HCT116 (cell line): ENCODE results near the gene M1AP. TPM values are rescaled to one million over a fixed set of nuclear protein-coding genes. Genes with fewer than 3 reads are reported as not detected.

Experiments
- ATAC-seq: fragments of 200-7000 bp; cut with Tn5 transposase; 2 replicates; pipeline ENCODE4 v1.9.1; 2020; ENCODE audit warnings: mild to moderate bottlenecking, moderate library complexity
- BruUV-seq: library from RNA; stranded (reverse); fragments of 400-500 nt; replicated peaks from 2 replicates; lab custom pipeline; 2021; lab: Mats Ljungman, UMichigan
- CTCF ChIA-PET: fragments of 300-600 bp; sonication (Branson Sonifier 250); formaldehyde crosslinking; loops from one replicate; lab custom pipeline; 2021; ENCODE audit warnings: antibody characterized with exemption; lab: Charles Lee
- POLR2A ChIA-PET: fragments of 300-600, 350-600 bp; sonication (Branson Sonifier 250); formaldehyde crosslinking; loops from one replicate; lab custom pipeline; 2021; ENCODE audit warnings: antibody characterized with exemption; lab: Charles Lee
- RAD21 ChIA-PET, 2 experiments: fragments of 300-600 bp; sonication (Branson Sonifier 250); formaldehyde crosslinking; loops; one replicate each; lab custom pipeline; 2023; ENCODE audit warnings: low total read pairs in 2 of 2; ENCODE audit not compliant: uncharacterized antibody in 2 of 2, unreplicated experiment in 2 of 2, low non-redundant PET in 1 of 2; lab: Charles Lee
- DNase-seq: peaks from one replicate; pipeline ENCODE4 v3.0.0-alpha.2; 2010; ENCODE audit warnings: low read depth, low spot score
- H2AFZ ChIP-seq: fragments of 200-600 bp; shearing (Covaris generic), sonication (generic); 2 replicates; pipeline ENCODE4 v1.6.1; 2017; ENCODE audit warnings: low read depth, mixed run types, mixed read lengths, antibody characterized with exemption, low read length; ENCODE audit not compliant: poor library complexity, severe bottlenecking
- H3K27ac ChIP-seq: 2 replicates; pipeline ENCODE4 v1.5.1; 2012; ENCODE audit warnings: low read depth, low read length
- H3K27me3 ChIP-seq: fragments of 200-600 bp; sonication (generic); 2 replicates; pipeline ENCODE4 v1.6.1; 2016; ENCODE audit warnings: mixed run types, low read length, mixed read lengths; ENCODE audit not compliant: insufficient read depth
- H3K36me3 ChIP-seq, 2 experiments: fragments of 200-500 bp in 1 of 2; fragments of 200-600 bp in 1 of 2; sonication (Bioruptor generic) in 1 of 2; sonication (generic) in 1 of 2; 2 replicates each; pipeline versions ENCODE4 v1.5.1 to v1.6.1; 2014 to 2016; ENCODE audit warnings: low read length in 2 of 2, inconsistent platforms in 1 of 2, mixed read lengths in 1 of 2, mixed run types in 1 of 2; ENCODE audit not compliant: insufficient read depth in 2 of 2, control insufficient read depth in 1 of 2
- H3K4me1 ChIP-seq, 2 experiments: fragments of 200-600 bp in 1 of 2; sonication (generic) in 1 of 2; 2 replicates each; pipeline versions ENCODE4 v1.5.1 to v1.6.1; 2012 to 2017; ENCODE audit warnings: low read length in 2 of 2, inconsistent platforms in 1 of 2, mild to moderate bottlenecking in 1 of 2, mixed read lengths in 1 of 2, mixed run types in 1 of 2, moderate library complexity in 1 of 2; ENCODE audit not compliant: insufficient read depth in 2 of 2, control insufficient read depth in 1 of 2
- H3K4me2 ChIP-seq: fragments of 200-600 bp; sonication (generic); 2 replicates; pipeline ENCODE4 v1.6.1; 2017; ENCODE audit warnings: mixed run types, low read length, mixed read lengths
- H3K4me3 ChIP-seq, 2 experiments: fragments of 200-600 bp in 1 of 2; sonication (generic) in 1 of 2; replicated peaks in 1 of 2; 2 replicates each; pipeline ENCODE4 v1.5.1; 2011 to 2016; ENCODE audit warnings: low read length in 2 of 2, control low read depth in 1 of 2, low read depth in 1 of 2, mild to moderate bottlenecking in 1 of 2, mixed read lengths in 1 of 2, mixed run types in 1 of 2
- H3K79me2 ChIP-seq: fragments of 200-600 bp; sonication (generic); 2 replicates; pipeline ENCODE4 v1.6.1; 2017; ENCODE audit warnings: mild to moderate bottlenecking, mixed run types, low read length, moderate library complexity, mixed read lengths; ENCODE audit not compliant: insufficient read depth
- H3K9ac ChIP-seq: fragments of 200-600 bp; sonication (generic); 2 replicates; pipeline ENCODE4 v1.6.1; 2016; ENCODE audit warnings: low read length, mixed read lengths
- H3K9me2 ChIP-seq: fragments of 200-600 bp; sonication (generic), shearing (Covaris generic); 2 replicates; pipeline ENCODE4 v1.6.1; 2017; ENCODE audit warnings: mixed run types, mild to moderate bottlenecking, moderate library complexity; ENCODE audit not compliant: insufficient read depth
- H3K9me3 ChIP-seq, 2 experiments: fragments of 200-500 bp in 1 of 2; fragments of 200-600 bp in 1 of 2; sonication (Bioruptor generic) in 1 of 2; sonication (generic) in 1 of 2; 2 replicates each; pipeline ENCODE4 v1.6.1; 2014 to 2017; ENCODE audit warnings: low read length in 2 of 2, mixed read lengths in 2 of 2, inconsistent platforms in 1 of 2, low read depth in 1 of 2, mild to moderate bottlenecking in 1 of 2, mixed run types in 1 of 2, moderate library complexity in 1 of 2; ENCODE audit not compliant: control insufficient read depth in 1 of 2, insufficient read depth in 1 of 2
- H4K20me1 ChIP-seq: fragments of 200-600 bp; sonication (generic), shearing (Covaris generic); 2 replicates; pipeline ENCODE4 v1.6.1; 2017; ENCODE audit warnings: mixed run types, mild to moderate bottlenecking, moderate library complexity; ENCODE audit not compliant: insufficient read depth
- CBX3 ChIP-seq: IDR thresholded peaks from 2 replicates; pipeline ENCODE4 v1.6.1; 2012; ENCODE audit warnings: low read depth
- CEBPB ChIP-seq: IDR thresholded peaks from 2 replicates; pipeline ENCODE4 v1.6.1; 2012; ENCODE audit warnings: low read depth
- CTCF ChIP-seq, 3 experiments: fragments of 200-600 bp in 1 of 3; sonication (generic) in 1 of 3; IDR thresholded peaks in 2 of 3; conservative IDR thresholded peaks in 1 of 3; 2 replicates each; pipeline ENCODE4 v1.5.1; 2012 to 2017; ENCODE audit warnings: low read depth in 2 of 3, low read length in 2 of 3, antibody characterized with exemption in 1 of 3, borderline replicate concordance in 1 of 3, control low read depth in 1 of 3, mild to moderate bottlenecking in 1 of 3, mixed read lengths in 1 of 3, mixed run types in 1 of 3, moderate library complexity in 1 of 3; ENCODE audit not compliant: insufficient read depth in 1 of 3
- EZH2phosphoT487 ChIP-seq: fragments of 200-600 bp; IDR thresholded peaks from 2 replicates; pipeline ENCODE4 v1.6.1; 2018; ENCODE audit warnings: antibody characterized with exemption, borderline replicate concordance
- FOSL1 ChIP-seq: IDR thresholded peaks from 2 replicates; pipeline ENCODE4 v1.6.1; 2012; ENCODE audit warnings: low read depth
- MAX ChIP-seq: IDR thresholded peaks from 2 replicates; pipeline ENCODE4 v1.6.1; 2012
- POLR2A ChIP-seq: IDR thresholded peaks from 2 replicates; pipeline ENCODE4 v1.7.0; 2011; ENCODE audit warnings: borderline replicate concordance; ENCODE audit not compliant: insufficient read depth, insufficient read length; ENCODE audit errors: extremely low read depth
- REST ChIP-seq: IDR thresholded peaks from 2 replicates; pipeline ENCODE4 v1.6.1; 2012; ENCODE audit warnings: low read depth
- SP1 ChIP-seq: IDR thresholded peaks from 2 replicates; pipeline ENCODE4 v1.6.1; 2012; ENCODE audit warnings: low read depth
- SRF ChIP-seq: IDR thresholded peaks from 2 replicates; pipeline ENCODE4 v1.6.1; 2012; ENCODE audit warnings: low read depth
- ZBTB33 ChIP-seq: IDR thresholded peaks from 2 replicates; pipeline ENCODE4 v1.6.1; 2011; ENCODE audit warnings: mild to moderate bottlenecking, low read length, moderate library complexity; ENCODE audit not compliant: insufficient replicate concordance; ENCODE audit errors: extremely low read depth
- ZFX ChIP-seq: fragments of 450-650 bp; IDR thresholded peaks from 2 replicates; pipeline ENCODE4 v1.6.1; 2017
- intact Hi-C: fragments of 100-400 bp; cut with micrococcal nuclease; formaldehyde crosslinking; loops from 2 replicates; pipeline ENCODE4 v1.10.0; 2022
- total RNA-seq: library from RNA; stranded (reverse); gene quantifications from one replicate; pipeline ENCODE4 v1.2.1, GENCODE V29; 2021; ENCODE audit not compliant: unreplicated experiment

M1AP gene
- total RNA-seq, 1 experiment from 2014 or later: 28.2 TPM

- H3K9me2 ChIP-seq: no peaks in the 10 kb centered on the region
- peaks cover 18 to 27% of the 10 kb centered on the region in 2 experiments for H3K36me3 ChIP-seq
- H3K4me1 ChIP-seq: peaks cover 14 to 30% of the 10 kb centered on the region in 2 experiments
- no peak overlapping the region for H2AFZ ChIP-seq
- intact Hi-C loops: no loop called here
- ATAC-seq: no peak
- CTCF ChIA-PET: no interaction called here
- H3K9ac ChIP-seq: no peak overlapping the region
- no peaks in the 10 kb centered on the region for H4K20me1 ChIP-seq
- no peak for DNase-seq
- H3K9me3 ChIP-seq: no peaks in the 10 kb centered on the region
- no TSS peak for BruUV-seq
- no peak for TF ChIP-seq ZBTB33
- no peak for TF ChIP-seq MAX
- TF ChIP-seq EZH2phosphoT487: no peak
- no peak for TF ChIP-seq SRF
- TF ChIP-seq ZFX: no peak
- TF ChIP-seq CEBPB: no peak
- no peak for TF ChIP-seq POLR2A
- TF ChIP-seq SP1: no peak
- TF ChIP-seq FOSL1: no peak
- no peak for TF ChIP-seq CTCF (IDR thresholded peaks at IDR 0.05 in 2 of 3, conservative IDR thresholded peaks at IDR 0.05 in 1 of 3; ENCODE audit: borderline replicate concordance in 1 of 3, insufficient read depth in 1 of 3, low read depth in 2 of 3, low read length in 2 of 3)
- TF ChIP-seq CBX3: no peak
- TF ChIP-seq REST: no peak
- H3K27me3 ChIP-seq: no peaks in the 10 kb centered on the region
- no peak overlapping the region for H3K27ac ChIP-seq
- H3K4me2 ChIP-seq: no peak overlapping the region
- POLR2A ChIA-PET: interaction anchor here (1.0 kb wide), 1 partner anchor 19 kb away, joined by 3 read pairs; the partner anchor contains the start of gene PCGF1
- RAD21 ChIA-PET: no interaction called here
- H3K4me3 ChIP-seq: no peak overlapping the region
- peaks cover 42% of the 10 kb centered on the region for H3K79me2 ChIP-seq
Measured at GRCh38 chr2:74526649-74527230, 121.4 kb downstream of the M1AP start.
